ENCODE data around the gene ZNF500. TPM values are rescaled to one million over a fixed set of nuclear protein-coding genes. Genes with fewer than 3 reads are reported as not detected.
A peak's percentile ranks its signal among the peaks of the same experiment; 100 is the strongest.

ZNF500 gene
- total and polyA plus RNA-seq, 4 donors = 3.0 to 7.4 (median 5.0) TPM

GRCh38 chr16:4767872-4768548, 1.0 kb upstream of the ZNF500 start:
- peak overlapping the region; percentile 85 to 91 for H3K27ac ChIP-seq (ENCODE audit: low read depth in 1 of 2, low read length in 2 of 2)
- peak overlapping the region; percentile 26 to 85 for H3K9ac ChIP-seq (ENCODE audit: low read depth in 1 of 2, low read length in 2 of 2)
- no peaks in the 10 kb centered on the region for H3K9me3 ChIP-seq (ENCODE audit: control insufficient read depth in 4 of 4, low read length in 3 of 4)
- peak overlapping the region; percentile 61 to 78 (median 66) for H3K4me3 ChIP-seq (ENCODE audit: low read depth in 1 of 3, low read length in 3 of 3)
- H3K36me3 ChIP-seq (ENCODE audit: control insufficient read depth in 4 of 4, insufficient read depth in 3 of 4, low read depth in 1 of 4, low read length in 3 of 4) = peaks cover 0 to 12% (median 9%) of the 10 kb centered on the region in 4 donors
- no peak for DNase-seq (ENCODE audit: low spot score)
- WGBS = 47% methylated on average over 17 of the region's 17 CpGs
- TF ChIP-seq GABPA (IDR thresholded peaks at IDR 0.05 in 1 of 2, conservative IDR thresholded peaks at IDR 0.05 in 1 of 2) (no peak), REST (IDR thresholded peaks at IDR 0.05) (no peak), SP1 (IDR thresholded peaks at IDR 0.05) (no peak), ZBTB33 (IDR thresholded peaks at IDR 0.05) (no peak), RAD21 (IDR thresholded peaks at IDR 0.05) (no peak), YY1 (IDR thresholded peaks at IDR 0.05) (no peak), HNF4G (IDR thresholded peaks at IDR 0.05) (no peak), RXRA (IDR thresholded peaks at IDR 0.05) (no peak), EGR1 (IDR thresholded peaks at IDR 0.05; ENCODE audit: low read depth in 2 of 2) (no peak), JUND (IDR thresholded peaks at IDR 0.05) (no peak), FOXA1 (IDR thresholded peaks at IDR 0.05) (no peak), MAX (IDR thresholded peaks at IDR 0.05) (no peak), ATF3 (IDR thresholded peaks at IDR 0.05) (no peak), CTCF (IDR thresholded peaks at IDR 0.05; ENCODE audit: low read depth, low read length, missing input control) (no peak), FOXA2 (IDR thresholded peaks at IDR 0.05) (no peak), NR2F2 (IDR thresholded peaks at IDR 0.05) (no peak), HNF4A (conservative IDR thresholded peaks at IDR 0.05) (no peak), TAF1 (conservative IDR thresholded peaks at IDR 0.05) (no peak)
- peaks cover 3 to 30% (median 28%) of the 10 kb centered on the region in 4 donors for H3K4me1 ChIP-seq (ENCODE audit: control insufficient read depth in 4 of 4, insufficient read depth in 4 of 4, low read length in 3 of 4)
- H3K27me3 ChIP-seq (ENCODE audit: control insufficient read depth in 4 of 4, insufficient read depth in 4 of 4, low read length in 3 of 4) = no peaks in the 10 kb centered on the region
